ENCODE measurements around the gene PPP4R1. TPM values are rescaled to one million over a fixed set of nuclear protein-coding genes. Genes with fewer than 3 reads are reported as not detected.

The PPP4R1 gene
- total RNA-seq, 1 donor from 2014 or later, result 131 TPM

GRCh38 chr18:9637036-9637767, 22.8 kb upstream of the PPP4R1 start:
- TF ChIP-seq, protein P1, sequence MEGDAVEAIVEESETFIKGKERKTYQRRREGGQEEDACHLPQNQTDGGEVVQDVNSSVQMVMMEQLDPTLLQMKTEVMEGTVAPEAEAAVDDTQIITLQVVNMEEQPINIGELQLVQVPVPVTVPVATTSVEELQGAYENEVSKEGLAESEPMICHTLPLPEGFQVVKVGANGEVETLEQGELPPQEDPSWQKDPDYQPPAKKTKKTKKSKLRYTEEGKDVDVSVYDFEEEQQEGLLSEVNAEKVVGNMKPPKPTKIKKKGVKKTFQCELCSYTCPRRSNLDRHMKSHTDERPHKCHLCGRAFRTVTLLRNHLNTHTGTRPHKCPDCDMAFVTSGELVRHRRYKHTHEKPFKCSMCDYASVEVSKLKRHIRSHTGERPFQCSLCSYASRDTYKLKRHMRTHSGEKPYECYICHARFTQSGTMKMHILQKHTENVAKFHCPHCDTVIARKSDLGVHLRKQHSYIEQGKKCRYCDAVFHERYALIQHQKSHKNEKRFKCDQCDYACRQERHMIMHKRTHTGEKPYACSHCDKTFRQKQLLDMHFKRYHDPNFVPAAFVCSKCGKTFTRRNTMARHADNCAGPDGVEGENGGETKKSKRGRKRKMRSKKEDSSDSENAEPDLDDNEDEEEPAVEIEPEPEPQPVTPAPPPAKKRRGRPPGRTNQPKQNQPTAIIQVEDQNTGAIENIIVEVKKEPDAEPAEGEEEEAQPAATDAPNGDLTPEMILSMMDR (IDR thresholded peaks at IDR 0.05), result no peak
- H3K4me3 Mint-ChIP-seq (ENCODE audit: unreplicated experiment), result no peak overlapping the region
- no peak overlapping the region for H3K27ac Mint-ChIP-seq (ENCODE audit: unreplicated experiment)
- H3K27me3 Mint-ChIP-seq (ENCODE audit: unreplicated experiment), result no peaks in the 10 kb centered on the region
- DNase-seq (ENCODE audit: extremely low spot score, unreplicated experiment), result no peak
- peaks cover 21% of the 10 kb centered on the region for H3K4me1 Mint-ChIP-seq (ENCODE audit: unreplicated experiment)
- H3K36me3 Mint-ChIP-seq (ENCODE audit: unreplicated experiment), result no peaks in the 10 kb centered on the region
- H3K9me3 Mint-ChIP-seq (ENCODE audit: unreplicated experiment), result no peaks in the 10 kb centered on the region

- no peak for DNase-seq (ENCODE audit: extremely low spot score, unreplicated experiment)
- Mint-ChIP-seq H3K36me3 (ENCODE audit: unreplicated experiment) (no peaks in the 10 kb centered on the region), H3K9me3 (ENCODE audit: unreplicated experiment) (no peaks in the 10 kb centered on the region), H3K4me3 (ENCODE audit: unreplicated experiment) (no peak overlapping the region), H3K27me3 (ENCODE audit: unreplicated experiment) (no peaks in the 10 kb centered on the region), H3K4me1 (ENCODE audit: unreplicated experiment) (peaks cover 21% of the 10 kb centered on the region), H3K27ac (ENCODE audit: unreplicated experiment) (no peak overlapping the region)
- TF ChIP-seq, protein P1 (IDR thresholded peaks at IDR 0.05), result no peak
These were observed 20.5 kb upstream of the PPP4R1 start for GRCh38 chr18:9634856-9635255.

DNA sequence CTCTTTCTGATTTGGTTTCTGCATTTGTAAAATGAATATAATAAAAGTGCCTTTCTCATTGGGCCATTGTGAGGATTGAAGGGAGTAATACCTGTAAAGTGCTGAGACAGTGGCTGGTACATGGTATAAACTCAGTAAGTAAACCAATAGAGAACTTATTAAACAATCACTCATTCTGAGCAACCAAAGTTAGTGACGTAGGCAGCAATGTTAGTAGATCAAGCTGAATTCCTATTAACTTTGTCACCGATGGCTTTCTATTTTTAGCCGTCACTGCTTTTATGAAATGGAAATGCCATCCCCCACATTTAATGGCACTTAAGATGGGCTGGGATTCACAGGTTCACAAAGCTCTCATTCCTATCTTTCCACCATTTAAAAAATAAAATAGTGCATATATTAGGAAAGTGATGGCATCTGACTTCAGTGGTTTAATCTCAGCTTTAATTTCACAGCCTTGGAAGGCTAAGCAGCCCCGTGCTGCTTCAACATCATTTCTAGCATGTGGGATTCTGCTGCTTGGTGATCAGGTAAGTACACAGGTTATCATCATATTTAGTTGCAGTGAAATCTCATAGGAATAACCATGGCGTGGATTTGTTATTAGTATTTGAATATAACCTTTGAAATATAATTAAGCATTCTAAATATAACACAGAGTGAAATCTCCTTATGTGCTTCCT, 17.6 kb upstream of the PPP4R1 start:
- H3K9me3 Mint-ChIP-seq (ENCODE audit: unreplicated experiment), result no peaks in the 10 kb centered on the region
- no peak overlapping the region for H3K4me3 Mint-ChIP-seq (ENCODE audit: unreplicated experiment)
- no peak overlapping the region for H3K27ac Mint-ChIP-seq (ENCODE audit: unreplicated experiment)
- TF ChIP-seq, protein P1 (IDR thresholded peaks at IDR 0.05), result no peak
- peaks cover 24% of the 10 kb centered on the region for H3K4me1 Mint-ChIP-seq (ENCODE audit: unreplicated experiment)
- DNase-seq (ENCODE audit: extremely low spot score, unreplicated experiment), result no peak
- H3K36me3 Mint-ChIP-seq (ENCODE audit: unreplicated experiment), result no peaks in the 10 kb centered on the region
- no peaks in the 10 kb centered on the region for H3K27me3 Mint-ChIP-seq (ENCODE audit: unreplicated experiment)

DNA sequence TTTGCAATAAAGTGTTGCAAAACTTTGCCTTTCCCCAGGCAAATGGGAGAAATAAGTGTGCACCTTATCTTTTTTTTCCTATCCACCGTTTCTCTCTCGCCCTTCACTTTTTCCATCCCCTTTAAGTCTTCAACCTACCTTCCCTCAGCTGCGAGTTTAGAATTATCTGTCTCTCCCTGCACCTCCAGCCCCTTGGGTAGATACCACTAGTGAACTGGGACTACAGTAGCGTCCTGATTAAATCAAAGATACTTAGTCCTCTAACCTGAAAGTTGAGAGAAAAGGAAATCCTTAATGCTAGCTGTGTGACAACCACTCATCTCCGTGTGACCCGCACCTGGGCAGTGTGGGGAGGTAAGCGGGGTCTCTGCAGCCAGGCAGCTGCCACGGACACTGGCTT, 16.1 kb upstream of the PPP4R1 start:
- no peaks in the 10 kb centered on the region for H3K9me3 Mint-ChIP-seq (ENCODE audit: unreplicated experiment)
- no peaks in the 10 kb centered on the region for H3K27me3 Mint-ChIP-seq (ENCODE audit: unreplicated experiment)
- H3K4me3 Mint-ChIP-seq (ENCODE audit: unreplicated experiment), result no peak overlapping the region
- no peak for DNase-seq (ENCODE audit: extremely low spot score, unreplicated experiment)
- H3K27ac Mint-ChIP-seq (ENCODE audit: unreplicated experiment), result no peak overlapping the region
- no peaks in the 10 kb centered on the region for H3K36me3 Mint-ChIP-seq (ENCODE audit: unreplicated experiment)
- peaks cover 32% of the 10 kb centered on the region for H3K4me1 Mint-ChIP-seq (ENCODE audit: unreplicated experiment)
- TF ChIP-seq, protein P1 (IDR thresholded peaks at IDR 0.05), result no peak

GRCh38 chr18:9629709-9630108, 15.3 kb upstream of the PPP4R1 start:
- no peak for DNase-seq (ENCODE audit: extremely low spot score, unreplicated experiment)
- no peaks in the 10 kb centered on the region for H3K9me3 Mint-ChIP-seq (ENCODE audit: unreplicated experiment)
- H3K27me3 Mint-ChIP-seq (ENCODE audit: unreplicated experiment), result no peaks in the 10 kb centered on the region
- H3K4me3 Mint-ChIP-seq (ENCODE audit: unreplicated experiment), result no peak overlapping the region
- no peak overlapping the region for H3K27ac Mint-ChIP-seq (ENCODE audit: unreplicated experiment)
- TF ChIP-seq, protein P1 (IDR thresholded peaks at IDR 0.05), result no peak
- no peaks in the 10 kb centered on the region for H3K36me3 Mint-ChIP-seq (ENCODE audit: unreplicated experiment)
- H3K4me1 Mint-ChIP-seq (ENCODE audit: unreplicated experiment), result peaks cover 32% of the 10 kb centered on the region

Measured in osteocyte (in vitro differentiated cells).